GM13977 (cell line): Measurements from ENCODE around the gene TAF6.

Experiments
- DNase-seq: peaks from one replicate; pipeline ENCODE4 v3.0.0; 2012; ENCODE audit warnings: low spot score
- CTCF ChIP-seq: IDR thresholded peaks from 2 replicates; pipeline ENCODE4 v1.5.1; 2012; ENCODE audit warnings: mild to moderate bottlenecking, control low read depth; ENCODE audit not compliant: insufficient read depth; ENCODE audit errors: extremely low read depth, missing control alignments
- in situ Hi-C: fragments of 300-500 bp; cut with MboI; formaldehyde crosslinking; loops from one replicate; pipeline ENCODE4 v1.12.0; 2022; ENCODE audit warnings: low sequenced_read_pairs, low pct_unique_long_range_greater_than_20kb, mixed read lengths, inconsistent platforms; ENCODE audit not compliant: unreplicated experiment

TAF6 gene

GRCh38 chr7:100080907-100081534 is 38.1 kb downstream of the TAF6 start:
- TF ChIP-seq CTCF: no peak
- no peak for DNase-seq

GRCh38 chr7:100079024-100079560 is 40.1 kb downstream of the TAF6 start:
- DNase-seq: no peak
- no peak for TF ChIP-seq CTCF
- in situ Hi-C loops: loop anchor here (10.0 kb wide), 1 partner anchor 84 kb away; no protein-coding TSS in a partner anchor

More at GRCh38 chr7:100080907-100081534, 38.1 kb downstream of the TAF6 start:
- in situ Hi-C loops: no loop called here

GRCh38 chr7:100077205-100077604 is 42.0 kb downstream of the TAF6 start:
- in situ Hi-C loops: loop anchor here (10.0 kb wide), 1 partner anchor 82 kb away; no protein-coding TSS in a partner anchor
- TF ChIP-seq CTCF: no peak
- no peak for DNase-seq

- no peak for DNase-seq
- in situ Hi-C loops: loop anchor here (10.0 kb wide), 1 partner anchor 81 kb away; no protein-coding TSS in a partner anchor
- TF ChIP-seq CTCF: no peak
Observed at GRCh38 chr7:100075418-100075817, 43.7 kb downstream of the TAF6 start.

GRCh38 chr7:100074841-100075240 is 44.3 kb downstream of the TAF6 start:
- DNase-seq: no peak
- in situ Hi-C loops: loop anchor here (10.0 kb wide), 1 partner anchor 80 kb away; no protein-coding TSS in a partner anchor
- no peak for TF ChIP-seq CTCF

GRCh38 chr7:100072462-100072861 is 46.7 kb downstream of the TAF6 start:
- TF ChIP-seq CTCF: no peak
- in situ Hi-C loops: loop anchor here (10.0 kb wide), 1 partner anchor 78 kb away; no protein-coding TSS in a partner anchor

More at GRCh38 chr7:100072462-100072861, 46.7 kb downstream of the TAF6 start:
- DNase-seq: no peak
